Stimulated activated CD4-positive, alpha-beta T cell treated with anti-CD3 and anti-CD28 coated beads, Interleukin-4, amount 100 ng/mL, for 4 hours (primary cell): ENCODE data around the gene CACNA2D3.
"Not testable (repeated sequence)": the region's sequence is repeated elsewhere in the genome, so short reads cannot be mapped to it uniquely, and the experiment has no call there.

Experiments used
- DNase-seq, 2 experiments: peaks; one replicate each; pipeline ENCODE4 v3.0.0-alpha.2; 2020

Gene CACNA2D3

DNA sequence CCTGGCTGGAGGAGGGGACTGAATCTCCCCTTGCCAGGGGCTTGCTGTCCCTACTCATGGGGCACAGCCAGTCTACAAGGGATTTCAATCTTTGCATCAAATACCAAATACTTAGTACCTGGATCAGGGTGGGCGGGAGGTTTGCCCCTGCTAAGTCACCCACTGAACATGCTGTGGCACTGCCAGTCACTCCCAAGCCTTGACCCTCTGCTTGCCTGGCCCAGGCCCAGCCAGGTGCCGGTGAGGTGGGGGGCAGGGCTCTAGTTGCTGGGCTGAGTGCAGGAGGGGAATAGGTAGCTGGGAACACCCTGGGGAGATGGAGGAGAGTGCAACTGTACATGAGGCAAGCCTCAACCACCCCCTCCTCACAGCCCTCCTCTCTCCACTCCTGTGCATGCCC, 941.8 kb downstream of the CACNA2D3 start:
- no peak for DNase-seq

GRCh38 chr3:55065331-55065730, 943.0 kb downstream of the CACNA2D3 start:
- no peak for DNase-seq

GRCh38 chr3:55066551-55067047, 944.2 kb downstream of the CACNA2D3 start:
- no peak for DNase-seq

DNA sequence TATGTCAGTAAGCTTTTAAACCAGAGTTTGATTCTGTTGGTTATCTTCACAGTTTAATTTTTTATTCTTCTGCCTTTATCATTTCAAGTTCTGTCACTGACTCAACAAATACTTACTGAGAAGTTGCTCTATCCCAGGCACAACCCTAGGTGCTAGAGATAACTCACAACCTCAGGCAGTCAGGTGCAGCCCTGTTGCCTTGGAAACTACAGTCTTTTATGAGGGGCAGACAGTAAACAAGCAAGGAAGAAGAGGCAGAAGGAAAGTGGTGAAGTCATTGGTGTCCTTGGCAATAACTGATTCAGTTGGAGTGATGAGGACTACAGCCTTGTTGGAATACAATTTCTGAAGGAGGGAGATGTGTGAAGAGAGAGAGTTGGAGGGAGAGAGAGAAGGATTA, 947.6 kb downstream of the CACNA2D3 start:
- no peak for DNase-seq

DNA sequence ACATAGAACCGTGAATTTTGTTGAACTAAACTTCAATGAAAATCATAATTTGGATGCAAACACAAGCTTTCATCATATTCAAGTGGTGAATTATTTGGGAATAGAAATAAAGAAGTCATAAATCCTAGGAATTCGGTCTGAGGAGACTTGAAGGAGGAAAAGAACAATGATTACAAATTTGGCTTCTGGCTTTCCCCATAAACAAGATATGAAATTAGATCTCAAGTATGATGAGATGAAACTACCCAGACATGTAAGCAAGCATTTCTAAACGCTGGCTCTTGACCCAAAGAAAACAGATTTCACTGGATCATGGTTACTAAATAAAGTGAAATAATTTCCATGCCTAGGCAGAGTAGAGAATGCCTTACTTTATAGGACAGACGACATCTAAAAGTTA, 952.4 kb downstream of the CACNA2D3 start:
- DNase-seq, result no peak

DNA sequence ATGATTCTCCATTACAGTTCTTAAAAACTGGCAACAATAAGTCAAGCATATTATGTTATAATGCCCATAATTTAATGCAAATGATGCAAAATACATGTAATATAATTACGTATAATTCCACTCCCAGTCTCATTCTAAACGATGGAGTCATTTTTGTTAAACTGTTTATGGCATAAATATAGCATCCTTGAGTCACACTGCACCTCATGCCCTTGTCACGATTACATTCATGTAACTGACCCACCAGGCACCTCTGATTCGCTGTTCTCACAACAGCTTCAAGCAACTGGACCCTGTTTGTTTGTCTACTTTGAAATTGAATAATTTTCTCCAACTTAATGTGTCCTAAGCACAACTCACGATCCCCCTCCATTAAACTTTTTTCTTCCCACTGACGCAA, 953.5 kb downstream of the CACNA2D3 start:
- no peak for DNase-seq

DNA sequence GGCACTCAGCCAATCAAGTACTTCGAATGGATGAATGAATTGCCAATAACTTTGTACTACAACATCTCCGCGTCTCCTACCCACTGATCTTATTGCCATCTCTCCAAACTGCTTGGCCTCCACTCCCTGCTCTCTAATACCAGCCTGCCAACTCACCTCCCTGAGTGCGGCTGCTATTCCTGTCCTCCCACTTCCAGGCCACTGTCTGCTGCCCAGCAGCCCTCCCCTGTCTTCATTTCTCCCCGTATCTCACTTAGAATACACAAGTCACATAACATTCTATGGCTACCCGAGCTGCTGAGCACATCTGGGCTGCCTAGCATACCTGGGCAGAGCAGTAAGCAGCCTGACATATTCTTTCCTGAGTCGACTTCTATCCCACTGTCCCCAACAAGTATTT, 955.4 kb downstream of the CACNA2D3 start:
- DNase-seq, result no peak

DNA sequence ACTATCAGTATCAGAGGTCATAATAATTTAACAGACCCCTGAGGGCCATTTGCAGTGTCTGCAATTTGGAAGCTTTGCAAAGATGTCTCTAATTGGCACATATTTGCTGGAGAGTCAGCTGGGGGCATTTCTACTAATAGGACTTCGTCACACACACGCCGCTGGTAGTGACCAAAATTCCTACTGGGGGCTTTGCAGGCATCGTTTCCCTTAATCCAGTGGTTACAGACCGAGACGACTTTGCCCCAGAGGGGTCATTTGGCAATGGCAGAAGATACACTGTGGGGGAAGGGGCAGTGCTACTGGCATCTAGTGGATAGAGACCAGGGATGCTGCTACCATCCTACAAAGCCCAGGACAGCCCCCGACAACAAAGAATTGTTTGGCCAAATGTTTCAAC, 956.5 kb downstream of the CACNA2D3 start:
- DNase-seq, result no peak

- no peak for DNase-seq
Observed at GRCh38 chr3:55085231-55085630, 962.9 kb downstream of the CACNA2D3 start.

DNA sequence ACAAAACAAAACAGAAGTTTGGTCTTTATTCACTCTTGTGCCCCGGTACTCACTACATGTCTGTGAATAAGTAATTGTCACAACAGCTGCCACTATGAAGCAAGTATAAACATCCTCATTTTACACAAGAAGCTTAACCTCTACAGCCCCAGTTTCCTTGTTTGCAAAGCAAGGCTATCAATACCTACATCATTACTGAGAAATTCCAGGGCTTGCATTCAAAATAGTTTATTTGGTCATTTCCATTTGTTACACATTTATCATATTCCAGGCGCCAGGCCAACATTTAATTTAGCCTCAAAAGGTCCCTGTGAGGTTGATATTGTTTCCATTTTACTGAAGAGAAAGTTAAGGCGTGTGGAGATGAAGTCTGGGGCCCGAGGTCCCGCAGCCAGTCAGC, 966.9 kb downstream of the CACNA2D3 start:
- DNase-seq, result no peak

DNA sequence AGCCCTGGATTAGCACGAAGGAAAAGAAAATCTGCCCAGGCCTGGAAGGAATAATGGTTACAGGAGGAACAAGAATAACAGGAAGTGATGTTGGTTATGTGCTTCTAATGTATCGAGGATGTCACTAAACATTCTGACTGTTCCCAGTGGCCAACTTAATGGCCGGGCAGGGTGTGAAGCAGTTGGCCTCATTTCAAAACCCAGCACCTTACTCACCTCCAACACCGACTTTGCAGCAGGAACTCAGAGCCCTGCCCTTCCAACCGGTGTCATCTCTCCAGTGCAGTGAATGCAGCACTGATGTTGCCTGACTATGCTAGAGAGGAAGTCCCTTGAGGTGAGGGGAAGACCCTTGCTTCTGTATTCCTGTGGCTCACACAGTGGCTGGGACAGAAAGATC, 967.9 kb downstream of the CACNA2D3 start:
- no peak for DNase-seq

DNA sequence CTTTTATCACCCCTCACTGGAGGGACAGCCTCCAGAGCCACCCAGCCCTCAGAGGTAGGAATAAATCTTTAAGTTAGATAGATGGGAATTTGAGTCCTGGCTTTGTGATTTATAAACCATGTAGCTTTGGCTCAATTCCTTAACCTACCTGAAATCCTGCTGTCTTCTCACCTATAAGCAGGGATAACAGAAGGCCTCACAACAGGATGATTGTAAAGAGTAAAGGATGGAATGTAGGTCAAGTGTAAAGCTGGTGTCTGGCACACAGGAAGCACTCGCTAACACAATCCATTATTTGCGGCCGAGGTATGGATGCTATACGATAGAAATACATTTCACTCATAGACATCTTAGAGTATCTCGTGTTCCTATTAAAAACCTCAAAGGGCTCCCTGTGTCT, 968.4 kb downstream of the CACNA2D3 start:
- DNase-seq, result no peak

DNA sequence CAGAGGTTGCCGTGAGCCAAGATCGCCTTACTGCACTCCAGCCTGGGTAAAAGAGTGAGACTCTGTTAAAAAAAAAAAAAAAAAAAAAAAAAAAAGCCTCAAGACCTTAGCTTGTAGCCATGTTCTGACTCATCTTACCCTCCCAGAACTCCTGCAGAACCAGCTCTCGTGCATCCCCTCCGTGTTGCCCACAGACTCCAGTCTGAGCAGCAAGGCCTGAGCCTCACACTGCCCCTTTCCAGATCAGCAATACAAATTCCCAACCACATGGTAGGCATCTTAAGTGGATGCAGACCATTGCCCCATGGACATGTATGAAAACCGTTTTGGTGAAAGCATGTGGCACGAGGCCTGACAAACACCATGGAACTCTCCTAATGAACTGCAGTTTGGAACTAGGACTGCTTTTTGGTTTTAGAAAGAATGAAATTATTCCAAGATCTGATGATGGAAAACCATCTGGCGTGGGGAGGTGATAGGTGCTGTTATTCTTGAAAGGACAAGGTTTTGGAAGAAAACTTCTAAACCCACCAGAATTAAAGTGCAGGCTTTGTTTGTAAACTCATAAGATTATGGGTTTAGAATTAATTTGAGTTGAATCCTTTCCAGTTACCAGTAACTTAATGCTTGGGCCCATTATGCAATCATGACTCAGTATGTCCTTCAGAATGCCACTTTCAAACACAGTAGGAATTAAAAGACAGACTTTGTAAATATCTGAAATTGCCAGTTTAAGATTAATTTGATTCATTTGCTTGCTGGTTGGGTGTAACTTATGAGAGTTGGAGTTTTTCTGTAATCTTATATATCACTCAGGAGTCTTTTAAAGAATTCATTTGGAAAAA, 969.3 kb downstream of the CACNA2D3 start:
- DNase-seq, result no peak

DNA sequence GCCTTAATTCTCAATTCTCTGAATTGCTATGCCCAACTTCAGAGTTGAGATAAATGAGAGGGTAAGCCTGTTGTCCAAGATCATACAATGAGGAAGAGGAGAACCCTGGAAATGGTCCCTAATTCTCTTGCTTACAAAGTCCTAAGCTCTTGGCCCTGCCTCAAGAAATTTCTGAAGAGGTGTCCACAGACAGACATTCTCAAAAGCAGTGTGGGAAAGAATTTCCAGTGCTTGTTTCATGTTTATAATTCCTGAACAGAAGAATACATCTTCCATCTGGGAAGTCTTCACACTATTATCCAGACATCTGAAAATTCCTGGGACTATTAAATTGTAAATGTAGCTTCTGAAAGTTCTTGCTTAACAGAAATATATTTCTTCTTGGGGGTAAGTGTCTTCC, 972.3 kb downstream of the CACNA2D3 start:
- DNase-seq, result no peak

GRCh38 chr3:55097441-55097840, 975.1 kb downstream of the CACNA2D3 start:
- no peak for DNase-seq

DNA sequence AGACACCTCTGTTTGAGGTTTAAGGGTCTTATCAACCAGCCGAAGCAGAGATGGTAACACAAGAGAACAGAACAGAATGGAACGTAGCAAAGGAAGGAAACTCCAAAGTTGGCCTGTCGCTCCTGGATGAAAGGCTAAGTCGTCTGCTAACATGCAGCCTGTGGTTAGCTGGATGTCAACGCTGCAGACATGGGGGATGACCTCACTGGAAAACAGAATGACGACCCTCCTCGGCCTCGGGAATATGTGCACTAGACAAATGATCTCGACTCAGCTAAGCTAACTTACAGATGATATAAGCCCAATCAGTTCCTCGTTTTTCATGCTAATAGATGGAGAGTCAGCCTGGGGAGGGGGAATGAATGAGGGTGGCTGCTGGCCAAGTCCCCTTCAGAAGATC, 983.3 kb downstream of the CACNA2D3 start:
- DNase-seq, result no peak

GRCh38 chr3:55107187-55107586, 984.8 kb downstream of the CACNA2D3 start:
- DNase-seq, result no peak

DNA sequence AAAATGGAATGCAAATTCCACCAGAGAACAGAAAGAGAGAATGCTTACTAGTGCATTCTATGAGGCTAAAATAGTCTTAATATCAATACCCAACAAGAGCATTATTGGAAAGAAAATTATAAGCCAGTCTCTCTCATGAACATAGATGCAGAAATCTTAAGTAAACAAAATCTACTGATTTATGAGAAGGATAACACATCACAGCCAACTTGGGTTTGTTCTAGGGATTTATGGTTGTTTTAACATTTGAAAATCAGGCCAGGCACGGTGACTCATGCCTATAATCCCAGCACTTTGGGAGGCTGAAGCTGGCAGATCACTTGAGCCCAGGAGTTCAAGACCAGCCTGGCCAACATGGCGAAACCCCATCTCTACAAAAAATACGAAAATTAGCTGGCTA, 989.6 kb downstream of the CACNA2D3 start:
- not testable (repeated sequence) for DNase-seq

DNA sequence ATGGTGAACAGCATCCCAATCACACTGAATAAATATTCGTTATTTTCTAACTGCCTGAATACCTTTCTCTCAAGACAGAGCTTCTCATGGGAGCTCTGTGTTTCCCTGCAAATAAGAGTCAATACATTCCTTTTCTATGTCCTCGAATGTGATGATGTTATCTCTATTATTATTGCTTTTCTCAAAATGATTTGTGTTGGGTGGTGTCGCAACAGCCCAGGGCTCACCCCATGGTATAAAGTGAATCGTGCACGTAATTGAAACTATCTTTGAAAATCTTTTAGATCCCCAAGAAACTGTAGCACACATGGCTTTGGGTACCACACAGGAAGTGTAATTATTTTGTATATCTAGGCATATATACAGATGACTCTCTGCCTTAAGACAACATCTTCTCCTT, 996.1 kb downstream of the CACNA2D3 start:
- DNase-seq, result no peak

GRCh38 chr3:55119268-55119667, 996.9 kb downstream of the CACNA2D3 start:
- no peak for DNase-seq

GRCh38 chr3:55122312-55122711, 1000.0 kb downstream of the CACNA2D3 start:
- DNase-seq, result no peak
